Epithelial cell of esophagus (primary cell): ENCODE measurements around the gene DAB1.

ENCODE experiments used
- DNase-seq: peaks from one replicate; pipeline ENCODE4 v3.0.0; 2010; ENCODE audit warnings: low read depth
- H3K4me3 ChIP-seq: 2 replicates; pipeline ENCODE4 v1.5.1; 2011; ENCODE audit warnings: mild to moderate bottlenecking, low read length, control low read depth
- TF ChIP-seq, protein P1 (sequence below): IDR thresholded peaks from 2 replicates; pipeline ENCODE4 v1.5.1; 2011; ENCODE audit warnings: low read depth, mild to moderate bottlenecking, low read length, control low read depth, inconsistent platforms; ENCODE audit not compliant: insufficient read depth; ENCODE audit errors: missing control alignments

DAB1 gene

DNA sequence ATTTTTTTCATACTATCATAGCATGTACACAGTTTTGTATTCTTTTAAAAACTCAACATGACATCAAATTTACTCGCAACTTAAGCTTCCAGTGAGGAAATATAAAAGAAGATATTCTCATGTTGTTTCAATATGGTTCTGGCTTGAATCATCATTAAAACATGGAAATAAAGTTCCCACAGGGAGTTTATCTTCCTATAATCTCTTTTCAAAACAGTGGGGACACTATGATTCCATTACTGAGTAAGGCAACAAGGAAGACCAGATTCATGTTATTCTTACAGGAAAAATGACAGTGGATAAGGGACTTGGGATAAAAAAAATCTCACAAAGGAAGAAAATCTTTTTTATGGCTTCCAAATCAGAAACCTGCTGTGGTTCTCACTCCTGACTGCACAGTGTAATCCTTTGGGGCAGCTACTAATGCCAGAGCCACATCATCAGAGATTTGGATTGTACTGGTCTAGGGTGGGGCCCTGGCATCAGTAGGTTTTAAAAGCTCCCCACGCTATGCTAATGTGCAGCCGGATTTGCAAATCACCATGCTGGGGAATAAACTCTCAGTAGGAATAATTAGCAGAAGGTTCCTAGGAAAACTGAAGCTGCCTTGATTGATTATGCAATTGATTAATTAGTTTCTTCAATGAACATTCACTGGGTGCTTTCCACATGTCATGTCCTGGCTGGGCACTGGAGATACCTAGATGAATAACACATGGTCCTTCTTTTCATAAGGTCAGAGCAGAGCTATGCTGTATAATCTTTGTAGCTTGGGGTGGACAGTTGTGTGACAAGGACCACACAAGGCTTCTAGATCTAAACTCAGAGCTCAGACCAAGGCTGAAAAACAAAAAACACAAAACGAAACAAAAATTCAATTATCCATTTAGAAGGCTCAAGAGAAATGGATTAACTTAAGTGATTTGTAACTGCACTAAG, 386.9 kb downstream of the DAB1 start:
- TF ChIP-seq, protein P1, sequence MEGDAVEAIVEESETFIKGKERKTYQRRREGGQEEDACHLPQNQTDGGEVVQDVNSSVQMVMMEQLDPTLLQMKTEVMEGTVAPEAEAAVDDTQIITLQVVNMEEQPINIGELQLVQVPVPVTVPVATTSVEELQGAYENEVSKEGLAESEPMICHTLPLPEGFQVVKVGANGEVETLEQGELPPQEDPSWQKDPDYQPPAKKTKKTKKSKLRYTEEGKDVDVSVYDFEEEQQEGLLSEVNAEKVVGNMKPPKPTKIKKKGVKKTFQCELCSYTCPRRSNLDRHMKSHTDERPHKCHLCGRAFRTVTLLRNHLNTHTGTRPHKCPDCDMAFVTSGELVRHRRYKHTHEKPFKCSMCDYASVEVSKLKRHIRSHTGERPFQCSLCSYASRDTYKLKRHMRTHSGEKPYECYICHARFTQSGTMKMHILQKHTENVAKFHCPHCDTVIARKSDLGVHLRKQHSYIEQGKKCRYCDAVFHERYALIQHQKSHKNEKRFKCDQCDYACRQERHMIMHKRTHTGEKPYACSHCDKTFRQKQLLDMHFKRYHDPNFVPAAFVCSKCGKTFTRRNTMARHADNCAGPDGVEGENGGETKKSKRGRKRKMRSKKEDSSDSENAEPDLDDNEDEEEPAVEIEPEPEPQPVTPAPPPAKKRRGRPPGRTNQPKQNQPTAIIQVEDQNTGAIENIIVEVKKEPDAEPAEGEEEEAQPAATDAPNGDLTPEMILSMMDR: no peak
- DNase-seq: no peak

DNA sequence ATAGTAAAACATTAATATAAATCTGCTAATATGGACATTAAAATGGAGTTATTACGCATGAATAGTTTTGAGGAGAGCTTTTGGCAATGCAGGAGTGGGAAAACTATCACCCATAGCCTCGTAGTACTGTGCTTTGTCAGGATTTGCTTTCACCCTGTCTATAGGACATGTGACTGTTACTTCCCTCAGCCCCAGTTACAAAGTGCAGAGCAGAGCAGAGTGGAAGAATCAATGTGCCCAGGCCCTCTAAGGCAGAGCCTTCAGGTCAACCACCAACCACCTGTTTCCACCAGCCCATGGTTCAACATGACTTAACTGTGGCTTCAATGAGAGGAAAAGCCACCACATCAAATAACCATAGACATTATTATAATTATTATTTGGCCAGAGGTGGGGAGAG, 389.1 kb downstream of the DAB1 start:
- H3K4me3 ChIP-seq: no peak overlapping the region
- no peak for DNase-seq
- TF ChIP-seq, protein P1: no peak

More for the DNA sequence above, 386.9 kb downstream of the DAB1 start:
- H3K4me3 ChIP-seq: no peak overlapping the region

DNA sequence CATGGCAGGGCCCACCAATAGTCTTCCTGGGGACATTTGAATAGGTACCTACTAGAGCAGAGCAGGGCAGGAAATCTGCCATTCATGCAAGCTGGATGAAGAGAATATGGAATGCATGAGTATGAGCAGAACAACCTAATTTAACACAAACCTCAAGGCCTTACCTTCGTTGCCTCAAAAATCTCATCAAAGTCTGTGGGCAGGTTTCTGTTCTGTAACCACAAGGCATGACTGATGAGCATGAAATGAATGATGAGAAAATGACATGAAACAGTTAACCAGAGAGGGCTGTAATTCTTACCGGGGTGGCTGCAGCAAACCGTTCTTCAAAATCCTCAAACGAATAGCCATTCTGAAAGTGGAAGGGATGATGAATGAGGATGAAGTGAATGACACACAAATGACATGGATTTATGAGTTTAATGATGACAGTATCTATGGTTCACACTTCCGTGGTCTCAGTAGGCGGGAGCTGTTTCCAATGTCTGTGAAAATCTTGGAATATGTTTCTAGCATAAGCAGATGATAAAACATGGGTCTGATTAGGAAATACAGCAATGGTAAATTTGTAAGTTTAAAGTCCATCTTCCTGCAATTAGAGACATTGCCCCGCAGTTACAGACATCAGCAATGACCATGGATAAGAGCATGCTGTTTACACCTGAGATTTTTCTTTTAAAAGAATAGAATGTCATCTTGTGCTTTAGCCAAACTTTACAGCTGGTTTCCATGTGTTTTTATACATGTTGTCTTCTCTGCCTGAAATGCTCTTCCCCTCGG, 390.4 kb downstream of the DAB1 start:
- H3K4me3 ChIP-seq: no peak overlapping the region
- no peak for DNase-seq
- TF ChIP-seq, protein P1: no peak

DNA sequence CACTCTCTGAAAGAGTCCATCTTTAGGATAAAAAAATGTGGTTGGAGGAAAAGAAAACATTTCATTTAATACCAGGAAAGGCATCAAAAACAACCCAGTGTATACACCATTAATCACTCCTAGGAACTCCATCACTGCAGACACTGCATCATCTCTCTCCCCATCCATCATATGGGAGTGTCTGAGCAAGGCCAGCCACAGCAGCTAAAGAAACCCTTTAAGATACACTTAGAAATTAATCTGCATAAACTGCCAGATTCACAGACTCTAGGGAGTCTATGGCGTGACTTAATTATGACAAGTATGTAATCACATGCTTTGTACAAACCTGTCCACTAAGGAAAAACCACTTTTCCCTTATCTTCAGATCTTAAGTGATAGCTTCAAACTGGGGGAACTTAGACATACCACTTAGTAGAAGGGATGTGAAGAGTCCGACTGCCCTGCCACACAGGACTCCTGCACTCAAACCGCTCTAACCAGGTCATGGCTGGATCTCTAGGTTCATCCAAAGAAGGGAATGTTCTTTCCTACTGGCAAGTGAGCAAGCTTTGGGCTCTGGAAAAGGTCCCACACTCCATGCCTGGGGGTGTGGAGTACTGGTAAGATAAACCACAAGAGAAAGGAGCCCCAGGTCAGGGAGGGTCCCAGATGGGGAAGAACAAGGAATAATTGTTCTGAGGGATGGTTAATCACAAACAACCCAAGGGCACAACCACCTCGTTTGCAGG, 397.1 kb downstream of the DAB1 start:
- TF ChIP-seq, protein P1: no peak
- H3K4me3 ChIP-seq: no peak overlapping the region
- no peak for DNase-seq

DNA sequence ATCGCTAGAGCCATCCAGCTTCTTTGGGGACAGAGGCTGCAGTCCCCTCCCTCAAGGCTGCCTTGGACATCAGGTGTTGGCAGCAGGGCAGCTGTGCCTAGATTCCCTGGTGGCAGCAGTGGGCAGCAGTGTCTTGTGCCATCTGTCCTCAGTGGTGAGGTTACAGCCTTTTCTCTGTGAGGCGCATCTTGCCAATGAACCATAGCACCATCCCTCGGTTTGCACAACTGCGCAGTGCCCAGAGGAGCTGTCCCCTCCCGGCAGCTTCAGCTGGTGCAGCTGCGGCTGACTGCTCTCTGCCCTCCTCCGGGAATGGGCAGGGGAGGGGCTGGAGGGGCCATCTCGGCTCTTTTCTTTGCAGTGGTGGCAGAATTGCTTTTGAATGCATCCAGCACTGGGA, 399.0 kb downstream of the DAB1 start:
- H3K4me3 ChIP-seq: no peak overlapping the region
- no peak for DNase-seq
- TF ChIP-seq, protein P1: no peak

DNA sequence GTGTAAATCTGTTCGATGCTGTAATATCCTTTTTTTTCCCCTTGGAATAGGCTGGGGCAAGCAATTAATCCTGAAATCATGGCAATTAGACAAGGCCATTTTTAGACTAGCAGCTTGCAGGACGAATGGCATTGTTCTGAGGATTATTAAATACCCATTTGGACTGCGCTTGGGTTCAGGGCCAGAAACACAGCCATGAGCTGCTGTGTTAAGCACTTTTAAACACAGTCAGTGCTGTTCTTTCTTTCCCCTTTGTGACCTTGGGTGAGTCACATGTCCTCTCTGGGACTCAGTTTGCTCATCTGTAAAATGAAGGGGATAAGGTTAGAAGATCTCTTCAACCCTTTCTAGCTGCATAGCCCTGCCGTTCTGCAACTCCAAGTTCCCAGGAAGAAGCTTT, 399.4 kb downstream of the DAB1 start:
- TF ChIP-seq, protein P1: no peak
- DNase-seq: no peak
- no peak overlapping the region for H3K4me3 ChIP-seq
